K562 (cell line): Measurements from ENCODE around the gene ECPAS. TPM values are rescaled to one million over a fixed set of nuclear protein-coding genes. Genes with fewer than 3 reads are reported as not detected.

Source experiments
- ATAC-seq: fragments of 200-7000 bp; cut with Tn5 transposase; 3 replicates; pipeline ENCODE4 v1.9.1; 2020; ENCODE audit warnings: moderate library complexity
- BruUV-seq: library from RNA; stranded (reverse); fragments of 400-500 nt; replicated peaks from 2 replicates; lab custom pipeline; 2021; lab: Mats Ljungman, UMichigan
- CTCF ChIA-PET: fragments of 300-600 bp; formaldehyde crosslinking; extraction: SDS; loops from one replicate; lab custom pipeline; 2021; ENCODE audit warnings: low intra/inter-chr PET ratio; lab: Yijun Ruan, JAX
- POLR2A ChIA-PET: fragments of 300-600, 350-650 bp; sonication (Branson Sonifier 250); formaldehyde crosslinking; extraction: SDS; loops from one replicate; lab custom pipeline; 2021; ENCODE audit warnings: antibody characterized with exemption, inconsistent platforms; lab: Yijun Ruan, JAX
- DNase-seq, 4 experiments: peaks; one replicate each; pipeline versions ENCODE4 v3.0.0 to v3.0.0-alpha.2; 2011 to 2018; ENCODE audit warnings: low spot score in 3 of 4, mixed read lengths in 3 of 4; ENCODE audit errors: extremely low read depth in 1 of 4
- FAIRE-seq: peaks from 2 replicates; lab custom pipeline; 2011; peaks lifted over from hg19 to GRCh38; lab: Jason Lieb, UNC
- H2AFZ ChIP-seq: 2 replicates; pipeline ENCODE4 v1.6.0; 2011; ENCODE audit warnings: low read depth, low read length, control low read depth, inconsistent platforms
- H3K27ac ChIP-seq: fragments of 200-600 bp; 3 replicates; pipeline ENCODE4 v1.8.0; 2011; ENCODE audit warnings: low read depth, mild to moderate bottlenecking, control low read depth, inconsistent platforms, low read length, moderate library complexity, mixed read lengths; ENCODE audit errors: extremely low read depth
- H3K27me3 ChIP-seq, 2 experiments: fragments of 300-600 bp in 1 of 2; 2 replicates in 1 of 2; 3 replicates in 1 of 2; pipeline versions ENCODE4 v1.6.0 to v1.8.0; 2011; ENCODE audit warnings: inconsistent platforms in 2 of 2, low read length in 2 of 2, mild to moderate bottlenecking in 1 of 2, mixed read lengths in 1 of 2, moderate library complexity in 1 of 2; ENCODE audit not compliant: control insufficient read depth in 2 of 2, insufficient read depth in 2 of 2
- H3K36me3 ChIP-seq: fragments of 300-600 bp; 3 replicates; pipeline ENCODE4 v1.8.0; 2011; ENCODE audit warnings: mild to moderate bottlenecking, low read length, inconsistent platforms; ENCODE audit not compliant: control insufficient read depth, insufficient read depth
- H3K4me1 ChIP-seq, 2 experiments: fragments of 200-600 bp in 1 of 2; replicated peaks in 1 of 2; 2 replicates in 1 of 2; 3 replicates in 1 of 2; pipeline versions ENCODE4 v1.5.1 to v1.8.0; 2011; ENCODE audit warnings: inconsistent platforms in 2 of 2, low read length in 2 of 2, mild to moderate bottlenecking in 1 of 2, mixed read lengths in 1 of 2, moderate library complexity in 1 of 2; ENCODE audit not compliant: control insufficient read depth in 2 of 2, insufficient read depth in 2 of 2
- H3K4me2 ChIP-seq: 2 replicates; pipeline ENCODE4 v1.6.1; 2011; ENCODE audit warnings: low read length, control low read depth, inconsistent platforms, mixed read lengths; ENCODE audit not compliant: insufficient read depth
- H3K4me3 ChIP-seq: fragments of 200-600 bp; sonication (generic), shearing (Covaris generic); 2 replicates; pipeline ENCODE4 v1.5.1; 2016; ENCODE audit warnings: control low read depth, inconsistent platforms
- H3K79me2 ChIP-seq: fragments of 200-600 bp; 3 replicates; pipeline ENCODE4 v1.8.0; 2011; ENCODE audit warnings: low read length, inconsistent platforms; ENCODE audit not compliant: control insufficient read depth, insufficient read depth
- H3K9ac ChIP-seq, 2 experiments: 2 replicates each; pipeline versions ENCODE4 v1.6.0 to v1.6.1; 2011; ENCODE audit warnings: low read depth in 2 of 2, low read length in 2 of 2, control low read depth in 1 of 2, inconsistent platforms in 1 of 2, mild to moderate bottlenecking in 1 of 2, mixed read lengths in 1 of 2; ENCODE audit not compliant: insufficient read depth in 1 of 2
- H3K9me1 ChIP-seq: one replicate; pipeline ENCODE4 v1.6.0; 2011; ENCODE audit warnings: inconsistent platforms, mild to moderate bottlenecking, low read length, moderate library complexity; ENCODE audit not compliant: control insufficient read depth, insufficient read depth
- H3K9me3 ChIP-seq: replicated peaks from 2 replicates; pipeline ENCODE4 v1.5.1; 2011; ENCODE audit warnings: low read depth, low read length, inconsistent platforms; ENCODE audit not compliant: control insufficient read depth, insufficient read depth
- H4K20me1 ChIP-seq: replicated peaks from 2 replicates; pipeline ENCODE4 v1.6.1; 2011; ENCODE audit warnings: low read length, inconsistent platforms, mixed read lengths; ENCODE audit not compliant: control insufficient read depth, insufficient read depth
- ARID3B ChIP-seq: fragments of 250-450 bp; sonication (Bioruptor Pico); IDR thresholded peaks from 2 replicates; pipeline ENCODE4 v1.4.0; 2020; ENCODE audit warnings: borderline replicate concordance
- BRD4 ChIP-seq: fragments of 200-600 bp; sonication (generic); IDR thresholded peaks from 2 replicates; pipeline ENCODE4 v1.6.1; 2017; ENCODE audit warnings: inconsistent platforms
- BRF2 ChIP-seq: IDR thresholded peaks from 3 replicates; pipeline ENCODE4 v1.6.1; 2011; ENCODE audit warnings: borderline replicate concordance, mild to moderate bottlenecking; ENCODE audit not compliant: insufficient read length, insufficient read depth
- DPF2 ChIP-seq: fragments of 450-650 bp; IDR thresholded peaks from 2 replicates; pipeline ENCODE4 v1.6.1; 2016
- ESRRA ChIP-seq: fragments of 450-650 bp; IDR thresholded peaks from 2 replicates; pipeline ENCODE4 v1.6.1; 2014; ENCODE audit warnings: low read depth, mild to moderate bottlenecking, moderate library complexity, borderline replicate concordance
- HBP1 ChIP-seq: fragments of 450-650 bp; formaldehyde crosslinking; IDR thresholded peaks from 2 replicates; pipeline ENCODE4 v1.4.0; 2022; ENCODE audit warnings: missing genetic modification characterization
- KAT2B ChIP-seq: IDR thresholded peaks from one replicate; pipeline ENCODE4 v1.6.1; 2012; ENCODE audit warnings: low read depth, mild to moderate bottlenecking, control low read depth, inconsistent platforms, low read length, moderate library complexity
- PHF21A ChIP-seq: fragments of 450-650 bp; IDR thresholded peaks from 2 replicates; pipeline ENCODE4 v1.6.1; 2017; ENCODE audit warnings: low read depth, borderline replicate concordance
- SAP30 ChIP-seq: fragments of 200-600 bp; sonication (generic); IDR thresholded peaks from 2 replicates; pipeline ENCODE4 v1.6.1; 2012; ENCODE audit warnings: borderline replicate concordance, low read depth, mild to moderate bottlenecking, moderate library complexity, low read length, control low read depth, inconsistent platforms; ENCODE audit not compliant: insufficient read depth, poor library complexity, severe bottlenecking
- SMAD2 ChIP-seq: fragments of 150-350 bp; IDR thresholded peaks from 2 replicates; pipeline ENCODE4 v1.6.1; 2014; ENCODE audit warnings: low read depth, mild to moderate bottlenecking, low read length
- SMARCA5 ChIP-seq: fragments of 450-650 bp; IDR thresholded peaks from 2 replicates; pipeline ENCODE4 v1.6.1; 2016
- SNRNP70 ChIP-seq: fragments of 200-400 bp; formaldehyde crosslinking; optimal IDR thresholded peaks from 2 replicates; pipeline ENCODE3; 2017; ENCODE audit warnings: low read depth, low read length
- ZFP91 ChIP-seq: sonication (generic); formaldehyde crosslinking; IDR thresholded peaks from 2 replicates; pipeline ENCODE4 v1.8.0; 2022; ENCODE audit warnings: mild to moderate bottlenecking, missing genetic modification reagents
- ZNF124 ChIP-seq: sonication (generic); formaldehyde crosslinking; IDR thresholded peaks from 2 replicates; pipeline ENCODE4 v1.8.1; 2022; ENCODE audit warnings: missing genetic modification reagents
- ZNF175 ChIP-seq: fragments of 200-800 bp; sonication (Bioruptor generic); IDR thresholded peaks from 2 replicates; pipeline ENCODE4 v1.6.1; 2016; ENCODE audit warnings: low read depth, mild to moderate bottlenecking, missing genetic modification characterization, missing compliant biosample characterization
- ZNF785 ChIP-seq: fragments of 250-450 bp; sonication (Bioruptor Pico); IDR thresholded peaks from 2 replicates; pipeline ENCODE4 v1.4.0; 2020; ENCODE audit warnings: mild to moderate bottlenecking
- WGBS: fragments of 100-300 bp; shearing (Covaris generic); methylation state at CpG from one replicate; pipeline ENCODE4 v1.1.6; 2016; ENCODE audit warnings: low coverage, mixed read lengths; ENCODE audit not compliant: insufficient coverage; ENCODE audit errors: missing lambda C conversion rate; 5-methylcytosine and 5-hydroxymethylcytosine counted together
- in situ Hi-C: fragments of 300-500 bp; cut with MboI; formaldehyde crosslinking; loops from 4 replicates; pipeline ENCODE4 v1.15.0; 2018; ENCODE audit warnings: inconsistent platforms, mixed read lengths
- intact Hi-C: fragments of 100-400 bp; cut with micrococcal nuclease; formaldehyde crosslinking; loops from 2 replicates; pipeline ENCODE4 v1.14.2; 2022
- polyA plus RNA-seq, 8 experiments: library from polyadenylated mRNA; depleted of rRNA in 4 of 8; stranded (reverse) in 5 of 8; unstranded in 3 of 8; fragments of >200 nt; fragmentation: Nextera tagmentation in 2 of 8; fragmentation: Illumina TruSeq in 1 of 8; extraction: Ambion mirVana in 2 of 8; extraction: Trizol in 1 of 8; gene quantifications; 2 replicates each; pipeline versions ENCODE4 v1.2.1 to v1.2.3, GENCODE V29; 2011 to 2014; ENCODE audit warnings: inconsistent platforms in 1 of 8, missing spikeins in 1 of 8
- total RNA-seq, 7 experiments: library from RNA; depleted of rRNA in 6 of 7; stranded (reverse); fragments of >200 nt in 6 of 7; fragmentation: Illumina TruSeq in 2 of 7; extraction: Trizol in 2 of 7; gene quantifications; 2 replicates each; pipeline versions ENCODE4 v1.2.1 to v1.2.3, GENCODE V29; 2011 to 2021; ENCODE audit warnings: low replicate concordance in 1 of 7

Gene ECPAS
- total and polyA plus RNA-seq, 9 of the 15 experiments (the other 6 are each of a cell fraction or from before 2014, with no cell fraction given) = 14.5 to 90.9 (median 75.7) TPM

GRCh38 chr9:111442360-111443027, 41.7 kb downstream of the ECPAS start (continued):
- TF ChIP-seq HBP1 (CRISPR knock-in tag) = no peak
- TF ChIP-seq SAP30 = no peak
- TF ChIP-seq DPF2 = no peak
- no peak for TF ChIP-seq PHF21A
- TF ChIP-seq, all 486 proteins: peak for 0

- FAIRE-seq (no peak), ATAC-seq (no peak), DNase-seq (no peak)
- intact Hi-C loops = no loop called here
- Histone ChIP-seq H3K27me3 (no peaks in the 10 kb centered on the region), H3K9ac (no peak overlapping the region), H3K4me3 (no peak overlapping the region), H3K9me1 (no peaks in the 10 kb centered on the region), H3K27ac (no peak overlapping the region), H3K9me3 (no peaks in the 10 kb centered on the region), H3K36me3 (peaks cover 82% of the 10 kb centered on the region), H2AFZ (no peak overlapping the region), H3K4me1 (no peaks in the 10 kb centered on the region), H4K20me1 (peaks cover 3% of the 10 kb centered on the region; the same call in 1 of the 2 replicates), H3K4me2 (no peak overlapping the region), H3K79me2 (0 out of 3 replicates have a peak, but pooled peaks cover 2% of the 10 kb centered on the region)
- WGBS = 97% methylated on average over 3 of the region's 3 CpGs
- ChIA-PET POLR2A (no interaction called here), CTCF (no interaction called here)
- in situ Hi-C loops = no loop called here
- BruUV-seq = no TSS peak
- TF ChIP-seq SMARCA5 (no peak), ZNF124 (CRISPR knock-in tag) (no peak), ARID3B (CRISPR knock-in tag) (no peak), KAT2B (no peak), ZNF785 (CRISPR knock-in tag) (no peak), ESRRA (no peak), SNRNP70 (no peak), BRD4 (no peak), ZNF175 (no peak), ZFP91 (CRISPR knock-in tag) (no peak), SMAD2 (no peak), BRF2 (no peak)
Observed at GRCh38 chr9:111440226-111440625, 44.0 kb downstream of the ECPAS start.
